K562 treated with DMSO at 1 percent for 24 hours (cell line): ENCODE measurements around the gene SF3B3. TPM values are rescaled to one million over a fixed set of nuclear protein-coding genes. Genes with fewer than 3 reads are reported as not detected.

Experiments used
- total RNA-seq: library from RNA; unstranded; fragments of 300-600 nt; gene quantifications from 2 replicates; pipeline ENCODE4 v1.2.3, GENCODE V29; 2022; ENCODE audit warnings: low read depth; ENCODE audit not compliant: insufficient read depth

Gene SF3B3
- total RNA-seq: 53.3 and 60.2 TPM in 2 replicates

GRCh38 chr16:70523743-70524398 is at the start of gene SF3B3:
Gene SF3B3 (plus strand): TSS chr16:70523816. CDS start chr16:70526657, 2,841 bp downstream.

GRCh38 chr16:70523076-70523742 is 407 bp upstream of the SF3B3 start, which contains the start of gene COG4:
Gene COG4 (minus strand): TSS chr16:70523554. CDS start chr16:70523543, 11 bp downstream.

Other genes starting within 250 kb of the SF3B3 start
- 284 and 307 TPM in 2 replicates for gene AARS1, start 234.3 kb upstream of the SF3B3 start, total RNA-seq
- 18.0 and 19.6 TPM in 2 replicates for gene DDX19B, start 224.6 kb upstream of the SF3B3 start, total RNA-seq
- gene DDX19A, start 176.9 kb upstream of the SF3B3 start, total RNA-seq: 30.9 and 31.2 TPM in 2 replicates
- 91.3 and 105 TPM in 2 replicates for gene ST3GAL2, start 84.7 kb upstream of the SF3B3 start, total RNA-seq
- gene FCSK, start 69.2 kb upstream of the SF3B3 start, total RNA-seq: 9.2 and 11.9 TPM in 2 replicates
- 76.7 and 83.6 TPM in 2 replicates for gene COG4, start 262 bp upstream of the SF3B3 start, total RNA-seq
- gene IL34, start 122.7 kb downstream of the SF3B3 start, total RNA-seq: not detected in 2 replicates
- 41.8 and 42.2 TPM in 2 replicates for gene MTSS2, start 162.2 kb downstream of the SF3B3 start, total RNA-seq